Camera-type eye (tissue), 1 donor: ENCODE measurements around the gene PRICKLE1. TPM values are rescaled to one million over a fixed set of nuclear protein-coding genes. Genes with fewer than 3 reads are reported as not detected.

Source experiments
- total RNA-seq: library from RNA; depleted of rRNA; stranded (reverse); fragments of >200 nt; gene quantifications from one replicate; pipeline ENCODE4 v1.2.3, GENCODE V29; 2014

Gene PRICKLE1
- total RNA-seq = 21.8 TPM

DNA sequence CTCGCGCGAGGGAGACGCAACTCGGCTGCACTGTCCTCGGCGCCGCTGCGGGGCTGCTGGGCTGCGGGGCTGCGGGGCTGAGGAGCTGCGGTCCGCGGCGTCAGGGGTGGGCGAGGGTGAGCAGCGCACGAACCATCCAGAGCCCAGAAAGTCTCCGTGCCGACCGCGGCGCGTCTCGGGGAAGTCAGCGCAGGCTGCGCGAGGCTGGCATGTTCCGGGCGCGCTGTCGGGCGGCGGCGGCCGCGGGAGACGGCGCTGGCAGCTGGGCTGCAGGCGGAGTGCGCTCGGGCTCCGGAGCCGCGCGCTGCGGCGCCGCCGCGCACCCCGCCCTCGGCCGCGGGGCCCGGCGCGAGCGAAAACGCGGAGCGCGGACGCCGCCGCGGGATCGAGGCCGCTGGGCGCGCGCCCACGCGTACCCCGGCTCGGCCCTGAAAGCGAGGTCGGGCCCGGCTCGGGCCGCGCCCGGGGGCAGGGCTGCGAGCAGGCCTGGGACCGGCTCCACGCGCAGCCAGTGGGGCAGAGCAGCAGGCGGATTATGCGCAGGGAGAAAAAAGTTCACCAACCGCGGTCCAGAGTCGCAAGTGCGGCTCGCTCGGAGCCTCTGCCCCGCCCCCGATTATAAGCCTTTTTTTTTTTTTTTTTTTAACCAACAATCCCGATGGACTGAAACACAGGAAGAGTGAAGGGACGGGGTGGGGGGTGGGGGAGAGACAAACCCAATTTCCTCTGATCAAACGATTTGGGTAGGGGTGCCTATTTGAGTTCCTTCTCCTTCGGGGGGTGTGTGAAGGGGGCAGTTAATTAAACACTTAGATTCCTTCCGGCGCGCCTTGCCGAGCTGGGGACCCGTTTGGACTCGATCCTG, at the start of gene PRICKLE1:
PRICKLE1 (minus strand) TSS at position 282 of the 865 bp plus-strand sequence. CDS start 117,230 bp downstream, outside the sequence.

